Measurements from ENCODE around the gene SIN3B.
A peak's percentile ranks its signal among the peaks of the same experiment; 100 is the strongest.
"Not testable (repeated sequence)": the region's sequence is repeated elsewhere in the genome, so short reads cannot be mapped to it uniquely, and the experiment has no call there.

Gene SIN3B

GRCh38 chr19:16829010-16829821 is at the start of gene SIN3B:
Gene SIN3B, plus strand, starts transcription at chr19:16829398. Its CDS starts 23 bp downstream, at chr19:16829421.
- peak; percentile 92 for DNase-seq

GRCh38 chr19:16779539-16780163 is 49.5 kb upstream of the SIN3B start:
- no peak for DNase-seq

- no peak for DNase-seq
These were observed 46.5 kb upstream of the SIN3B start for GRCh38 chr19:16782719-16783118.

- no peak for DNase-seq
These were observed 40.7 kb upstream of the SIN3B start for GRCh38 chr19:16788479-16788878.

GRCh38 chr19:16789238-16789637 is 40.0 kb upstream of the SIN3B start:
- DNase-seq: no peak

GRCh38 chr19:16790051-16790450 is 39.1 kb upstream of the SIN3B start:
- DNase-seq: no peak

GRCh38 chr19:16791942-16792341 is 37.3 kb upstream of the SIN3B start:
- no peak for DNase-seq

- DNase-seq: no peak
These were observed 34.4 kb upstream of the SIN3B start for GRCh38 chr19:16794456-16795441.

- no peak for DNase-seq
These were observed 33.5 kb upstream of the SIN3B start for GRCh38 chr19:16795731-16796130.

GRCh38 chr19:16797876-16798275 is 31.3 kb upstream of the SIN3B start:
- DNase-seq: no peak

GRCh38 chr19:16798326-16798725 is 30.9 kb upstream of the SIN3B start:
- not testable (repeated sequence) for DNase-seq

GRCh38 chr19:16799740-16800139 is 29.5 kb upstream of the SIN3B start:
- DNase-seq: no peak

- no peak for DNase-seq
These were observed 27.6 kb upstream of the SIN3B start for GRCh38 chr19:16801600-16802013.

GRCh38 chr19:16804176-16804575 is 25.0 kb upstream of the SIN3B start:
- no peak for DNase-seq

GRCh38 chr19:16807549-16808284 is 21.5 kb upstream of the SIN3B start:
- DNase-seq: no peak

- no peak for DNase-seq
These were observed 14.6 kb upstream of the SIN3B start for GRCh38 chr19:16814526-16815100.

- no peak for DNase-seq
These were observed 9.1 kb upstream of the SIN3B start for GRCh38 chr19:16820056-16820455.

- DNase-seq: no peak
These were observed 8.1 kb upstream of the SIN3B start for GRCh38 chr19:16821081-16821480.

GRCh38 chr19:16822648-16823047 is 6.5 kb upstream of the SIN3B start:
- DNase-seq: no peak

- DNase-seq: no peak
These were observed 4.4 kb upstream of the SIN3B start for GRCh38 chr19:16824658-16825311.

GRCh38 chr19:16825312-16826052 is 3.7 kb upstream of the SIN3B start:
- DNase-seq: no peak

Measured in activated CD4-positive, alpha-beta T cell treated with anti-CD3 and anti-CD28 coated beads, Interleukin-2, Interleukin-6, amounts not matched to agents 100 ng/mL and 50 ng/mL, durations not matched to agents 16 hours and 8 hours (primary cell).